ENCODE results near the gene ZBTB7A.
A peak's percentile ranks its signal among the peaks of the same experiment; 100 is the strongest.
"Not testable (repeated sequence)": the region's sequence is repeated elsewhere in the genome, so short reads cannot be mapped to it uniquely, and the experiment has no call there.

The ZBTB7A gene

GRCh38 chr19:4013886-4014540 is 52.7 kb downstream of the ZBTB7A start:
- WGBS, 2 donors (ENCODE audit: extremely low coverage in 2 of 2, insufficient read length in 2 of 2, insufficient replicate concordance in 1 of 2), result no CpG with 5 or more reads among the region's 20 CpGs
- Histone ChIP-seq H2BK5ac (ENCODE audit: low read length) (peak overlapping the region; percentile 82), H2BK120ac (ENCODE audit: low read depth, low read length) (no peak overlapping the region), H2BK15ac (ENCODE audit: low read length) (no peak overlapping the region), H3K27me3 (ENCODE audit: control insufficient read depth in 3 of 3, insufficient read depth in 3 of 3, low read depth in 1 of 3, low read length in 3 of 3) (no peaks in the 10 kb centered on the region), H2BK12ac (ENCODE audit: low read length) (peak overlapping the region; percentile 84), H3K18ac (ENCODE audit: low read length) (no peak overlapping the region), H3K4me3 (ENCODE audit: low read length in 2 of 2) (no peak overlapping the region), H3K36me3 (replicated peaks in 1 of 2; ENCODE audit: control insufficient read depth in 2 of 2, insufficient read depth in 2 of 2, low read length in 2 of 2) (peaks cover 35 to 79% of the 10 kb centered on the region in 2 donors), H3K9ac (ENCODE audit: low read depth, low read length, poor library complexity) (peak overlapping the region; percentile 63), H3K14ac (ENCODE audit: low read length) (peak overlapping the region; percentile 38), H3K4me1 (ENCODE audit: control insufficient read depth in 2 of 2, insufficient read depth in 1 of 2, low read depth in 1 of 2, low read length in 2 of 2) (peaks cover 2 to 6% of the 10 kb centered on the region in 2 donors), H2AFZ (ENCODE audit: low read length) (no peak overlapping the region), H4K8ac (ENCODE audit: low read depth, low read length) (no peak overlapping the region), H3K4ac (ENCODE audit: low read length) (no peak overlapping the region), H3K23ac (ENCODE audit: low read depth, low read length, poor library complexity) (peak overlapping the region; percentile 55), H2AK5ac (ENCODE audit: low read depth, low read length) (no peak overlapping the region), H4K91ac (ENCODE audit: low read depth, low read length, poor library complexity) (no peak overlapping the region), H3K9me3 (replicated peaks in 1 of 2; ENCODE audit: control insufficient read depth in 2 of 2, insufficient read depth in 1 of 2, low read depth in 1 of 2, low read length in 2 of 2) (no peaks in the 10 kb centered on the region), H3K27ac (replicated peaks; ENCODE audit: low read length) (no peak overlapping the region), H3K79me1 (ENCODE audit: low read depth, low read length) (peaks cover 60% of the 10 kb centered on the region), H3K4me2 (ENCODE audit: insufficient read depth, low read length, poor library complexity, severe bottlenecking) (no peak overlapping the region)
- DNase-seq (ENCODE audit: low spot score), result no peak

- Histone ChIP-seq H3K4ac (ENCODE audit: low read length) (no peak overlapping the region), H3K23ac (ENCODE audit: low read depth, low read length, poor library complexity) (no peak overlapping the region), H4K8ac (ENCODE audit: low read depth, low read length) (no peak overlapping the region), H3K9me3 (replicated peaks in 1 of 2; ENCODE audit: control insufficient read depth in 2 of 2, insufficient read depth in 1 of 2, low read depth in 1 of 2, low read length in 2 of 2) (no peaks in the 10 kb centered on the region), H2BK12ac (ENCODE audit: low read length) (no peak overlapping the region), H2BK5ac (ENCODE audit: low read length) (no peak overlapping the region), H3K36me3 (replicated peaks in 1 of 2; ENCODE audit: control insufficient read depth in 2 of 2, insufficient read depth in 2 of 2, low read length in 2 of 2) (peaks cover 32 to 72% of the 10 kb centered on the region in 2 donors), H3K27me3 (ENCODE audit: control insufficient read depth in 3 of 3, insufficient read depth in 3 of 3, low read depth in 1 of 3, low read length in 3 of 3) (no peaks in the 10 kb centered on the region), H2AFZ (ENCODE audit: low read length) (no peak overlapping the region), H3K9ac (ENCODE audit: low read depth, low read length, poor library complexity) (no peak overlapping the region), H4K91ac (ENCODE audit: low read depth, low read length, poor library complexity) (no peak overlapping the region), H3K27ac (replicated peaks; ENCODE audit: low read length) (no peak overlapping the region), H2AK5ac (ENCODE audit: low read depth, low read length) (no peak overlapping the region), H3K14ac (ENCODE audit: low read length) (no peak overlapping the region), H2BK120ac (ENCODE audit: low read depth, low read length) (no peak overlapping the region), H3K79me1 (ENCODE audit: low read depth, low read length) (peaks cover 53% of the 10 kb centered on the region), H3K4me3 (ENCODE audit: low read length in 2 of 2) (no peak overlapping the region), H2BK15ac (ENCODE audit: low read length) (no peak overlapping the region), H3K4me1 (ENCODE audit: control insufficient read depth in 2 of 2, insufficient read depth in 1 of 2, low read depth in 1 of 2, low read length in 2 of 2) (peaks cover 7 to 12% of the 10 kb centered on the region in 2 donors), H3K18ac (ENCODE audit: low read length) (no peak overlapping the region), H3K4me2 (ENCODE audit: insufficient read depth, low read length, poor library complexity, severe bottlenecking) (no peak overlapping the region)
- no CpG with 5 or more reads among the region's 33 CpGs for WGBS, 2 donors (ENCODE audit: extremely low coverage in 2 of 2, insufficient read length in 2 of 2, insufficient replicate concordance in 1 of 2)
- no peak for DNase-seq (ENCODE audit: low spot score)
Observed at GRCh38 chr19:4012975-4013634, 53.6 kb downstream of the ZBTB7A start.

- no peaks in the 10 kb centered on the region for H3K27me3 ChIP-seq (ENCODE audit: control insufficient read depth in 3 of 3, insufficient read depth in 3 of 3, low read depth in 1 of 3, low read length in 3 of 3)
- no peak overlapping the region for H3K18ac ChIP-seq (ENCODE audit: low read length)
- H3K79me1 ChIP-seq (ENCODE audit: low read depth, low read length), result peaks cover 55% of the 10 kb centered on the region
- H3K36me3 ChIP-seq (replicated peaks in 1 of 2; ENCODE audit: control insufficient read depth in 2 of 2, insufficient read depth in 2 of 2, low read length in 2 of 2), result peaks cover 32 to 66% of the 10 kb centered on the region in 2 donors
- H2AFZ ChIP-seq (ENCODE audit: low read length), result no peak overlapping the region
- H3K27ac ChIP-seq (replicated peaks; ENCODE audit: low read length), result no peak overlapping the region
- H3K4me1 ChIP-seq (ENCODE audit: control insufficient read depth in 2 of 2, insufficient read depth in 1 of 2, low read depth in 1 of 2, low read length in 2 of 2), result peaks cover 7 to 12% of the 10 kb centered on the region in 2 donors
- no peak for DNase-seq (ENCODE audit: low spot score)
- no peak overlapping the region for H3K4ac ChIP-seq (ENCODE audit: low read length)
- H2BK120ac ChIP-seq (ENCODE audit: low read depth, low read length), result no peak overlapping the region
- no peak overlapping the region for H3K23ac ChIP-seq (ENCODE audit: low read depth, low read length, poor library complexity)
- H4K91ac ChIP-seq (ENCODE audit: low read depth, low read length, poor library complexity), result no peak overlapping the region
- H3K9me3 ChIP-seq (replicated peaks in 1 of 2; ENCODE audit: control insufficient read depth in 2 of 2, insufficient read depth in 1 of 2, low read depth in 1 of 2, low read length in 2 of 2), result no peaks in the 10 kb centered on the region
- H2BK5ac ChIP-seq (ENCODE audit: low read length), result no peak overlapping the region
- H2AK5ac ChIP-seq (ENCODE audit: low read depth, low read length), result no peak overlapping the region
- H3K9ac ChIP-seq (ENCODE audit: low read depth, low read length, poor library complexity), result no peak overlapping the region
- H3K14ac ChIP-seq (ENCODE audit: low read length), result no peak overlapping the region
- no peak overlapping the region for H3K4me2 ChIP-seq (ENCODE audit: insufficient read depth, low read length, poor library complexity, severe bottlenecking)
- no peak overlapping the region for H4K8ac ChIP-seq (ENCODE audit: low read depth, low read length)
- WGBS, 2 donors (ENCODE audit: extremely low coverage in 2 of 2, insufficient read length in 2 of 2, insufficient replicate concordance in 1 of 2), result no CpG with 5 or more reads among the region's 27 CpGs
- no peak overlapping the region for H2BK15ac ChIP-seq (ENCODE audit: low read length)
- no peak overlapping the region for H3K4me3 ChIP-seq (ENCODE audit: low read length in 2 of 2)
- no peak overlapping the region for H2BK12ac ChIP-seq (ENCODE audit: low read length)
Observed at GRCh38 chr19:4012092-4012974, 54.4 kb downstream of the ZBTB7A start.

- Histone ChIP-seq H2AK5ac (ENCODE audit: low read depth, low read length) (peak overlapping the region; percentile 6), H3K79me1 (ENCODE audit: low read depth, low read length) (peaks cover 56% of the 10 kb centered on the region), H3K4me1 (ENCODE audit: control insufficient read depth in 2 of 2, insufficient read depth in 1 of 2, low read depth in 1 of 2, low read length in 2 of 2) (peaks cover 7 to 12% of the 10 kb centered on the region in 2 donors), H3K36me3 (replicated peaks in 1 of 2; ENCODE audit: control insufficient read depth in 2 of 2, insufficient read depth in 2 of 2, low read length in 2 of 2) (peaks cover 28 to 60% of the 10 kb centered on the region in 2 donors)
- WGBS, 2 donors (ENCODE audit: extremely low coverage in 2 of 2, insufficient read length in 2 of 2, insufficient replicate concordance in 1 of 2), result no CpG with 5 or more reads among the region's 6 CpGs
- not testable (repeated sequence) for H4K91ac ChIP-seq (ENCODE audit: low read depth, low read length, poor library complexity); H2BK15ac ChIP-seq (ENCODE audit: low read length); H4K8ac ChIP-seq (ENCODE audit: low read depth, low read length); DNase-seq (ENCODE audit: low spot score); H3K4me2 ChIP-seq (ENCODE audit: insufficient read depth, low read length, poor library complexity, severe bottlenecking); H3K27ac ChIP-seq (replicated peaks; ENCODE audit: low read length); H3K18ac ChIP-seq (ENCODE audit: low read length); H2AFZ ChIP-seq (ENCODE audit: low read length); H3K9me3 ChIP-seq (replicated peaks in 1 of 2; ENCODE audit: control insufficient read depth in 2 of 2, insufficient read depth in 1 of 2, low read depth in 1 of 2, low read length in 2 of 2); H3K4me3 ChIP-seq (ENCODE audit: low read length in 2 of 2); H2BK5ac ChIP-seq (ENCODE audit: low read length); H3K9ac ChIP-seq (ENCODE audit: low read depth, low read length, poor library complexity); H3K14ac ChIP-seq (ENCODE audit: low read length); H2BK120ac ChIP-seq (ENCODE audit: low read depth, low read length); H3K23ac ChIP-seq (ENCODE audit: low read depth, low read length, poor library complexity); H3K27me3 ChIP-seq (ENCODE audit: control insufficient read depth in 3 of 3, insufficient read depth in 3 of 3, low read depth in 1 of 3, low read length in 3 of 3); H3K4ac ChIP-seq (ENCODE audit: low read length); H2BK12ac ChIP-seq (ENCODE audit: low read length)
Observed at GRCh38 chr19:4011430-4011829, 55.3 kb downstream of the ZBTB7A start.
